Neural cell (in vitro differentiated cells): ENCODE measurements around the gene HSPB1. TPM values are rescaled to one million over a fixed set of nuclear protein-coding genes. Genes with fewer than 3 reads are reported as not detected.

Experiments used
- H2AFZ ChIP-seq: fragments of 200-600, 300-800 bp; sonication (generic), shearing (Covaris generic); 2 replicates; pipeline ENCODE4 v1.6.0; 2014; ENCODE audit warnings: low read depth, mild to moderate bottlenecking, antibody characterized with exemption, low read length, moderate library complexity
- H3F3A ChIP-seq: fragments of 200-600 bp; shearing (Covaris generic); 2 replicates; pipeline ENCODE4 v1.6.1; 2016; ENCODE audit warnings: mild to moderate bottlenecking, moderate library complexity, mixed read lengths, antibody characterized with exemption, low read length; ENCODE audit not compliant: insufficient read depth, poor library complexity, severe bottlenecking
- H3K27ac ChIP-seq: fragments of 200-600, 300-800 bp; sonication (generic), shearing (Covaris generic); 2 replicates; pipeline ENCODE4 v1.5.1; 2014; ENCODE audit warnings: mild to moderate bottlenecking, low read length, moderate library complexity
- H3K27me3 ChIP-seq: fragments of 300-800, 200-600 bp; sonication (generic), shearing (Covaris generic); 2 replicates; pipeline ENCODE4 v1.6.0; 2014; ENCODE audit warnings: mild to moderate bottlenecking, low read depth, low read length, moderate library complexity; ENCODE audit not compliant: insufficient read depth
- H3K36me3 ChIP-seq: fragments of 300-800, 200-600 bp; sonication (generic), shearing (Covaris generic); 2 replicates; pipeline ENCODE4 v1.5.1; 2014; ENCODE audit warnings: mild to moderate bottlenecking, antibody characterized with exemption, low read length, moderate library complexity; ENCODE audit not compliant: insufficient read depth
- H3K4me2 ChIP-seq: fragments of 300-800, 200-600 bp; sonication (generic), shearing (Covaris generic); 2 replicates; pipeline ENCODE4 v1.6.0; 2014; ENCODE audit warnings: mild to moderate bottlenecking, low read length
- H3K4me3 ChIP-seq: fragments of 300-800, 200-600 bp; sonication (generic), shearing (Covaris generic); 2 replicates; pipeline ENCODE4 v1.5.1; 2014; ENCODE audit warnings: mild to moderate bottlenecking, low read length, moderate library complexity
- H3K79me2 ChIP-seq: fragments of 200-600 bp; shearing (Covaris generic); replicated peaks from 2 replicates; pipeline ENCODE4 v1.6.0; 2014; ENCODE audit warnings: mild to moderate bottlenecking, low read length, moderate library complexity; ENCODE audit not compliant: insufficient read depth
- H3K9ac ChIP-seq: fragments of 300-800, 200-600 bp; sonication (generic), shearing (Covaris generic); 2 replicates; pipeline ENCODE4 v1.6.1; 2016; ENCODE audit warnings: mild to moderate bottlenecking, low read length, mixed read lengths
- H3K9me2 ChIP-seq: fragments of 200-600 bp; shearing (Covaris generic); 2 replicates; pipeline ENCODE4 v1.6.1; 2016; ENCODE audit warnings: mild to moderate bottlenecking, low read length, mixed read lengths; ENCODE audit not compliant: insufficient read depth
- H3K9me3 ChIP-seq: fragments of 200-600, 300-800 bp; sonication (generic), shearing (Covaris generic); 2 replicates; pipeline ENCODE4 v1.6.1; 2016; ENCODE audit warnings: mild to moderate bottlenecking, mixed run types, low read length, moderate library complexity, mixed read lengths
- H4K20me1 ChIP-seq: fragments of 200-600 bp; shearing (Covaris generic); 2 replicates; pipeline ENCODE4 v1.6.1; 2016; ENCODE audit warnings: mild to moderate bottlenecking, mixed run types; ENCODE audit not compliant: insufficient read depth
- EP300 ChIP-seq: fragments of 450-650 bp; conservative IDR thresholded peaks from 2 replicates; pipeline ENCODE4 v1.6.1; 2014; ENCODE audit warnings: antibody characterized with exemption, mild to moderate bottlenecking, moderate library complexity; ENCODE audit not compliant: poor library complexity, severe bottlenecking
- EZH2 ChIP-seq: fragments of 200-600, 300-800 bp; shearing (Covaris generic), sonication (generic); IDR thresholded peaks from 2 replicates; pipeline ENCODE4 v1.6.1; 2014; ENCODE audit warnings: antibody characterized with exemption, low read length, borderline replicate concordance, mild to moderate bottlenecking; ENCODE audit not compliant: insufficient read depth, poor library complexity, severe bottlenecking
- MXI1 ChIP-seq: fragments of 450-650 bp; conservative IDR thresholded peaks from 2 replicates; pipeline ENCODE4 v1.6.1; 2014; ENCODE audit warnings: antibody characterized with exemption, mild to moderate bottlenecking; ENCODE audit not compliant: poor library complexity, severe bottlenecking
- POLR2AphosphoS5 ChIP-seq: IDR thresholded peaks from 2 replicates; pipeline ENCODE4 v1.6.1; 2012
- RAD21 ChIP-seq: fragments of 450-650 bp; conservative IDR thresholded peaks from 2 replicates; pipeline ENCODE4 v1.6.1; 2014; ENCODE audit warnings: antibody characterized with exemption, mild to moderate bottlenecking, moderate library complexity
- SMC3 ChIP-seq: fragments of 450-650 bp; conservative IDR thresholded peaks from 2 replicates; pipeline ENCODE4 v1.6.1; 2014; ENCODE audit warnings: antibody characterized with exemption, mild to moderate bottlenecking, moderate library complexity; ENCODE audit not compliant: poor library complexity
- TAF1 ChIP-seq: IDR thresholded peaks from 2 replicates; pipeline ENCODE4 v1.6.1; 2012; ENCODE audit warnings: low read depth
- polyA plus RNA-seq: library from polyadenylated mRNA; depleted of rRNA; stranded (reverse); fragments of >200 nt; gene quantifications from 2 replicates; pipeline ENCODE4 v1.2.3, GENCODE V29; 2014
- TF ChIP-seq, protein P1 (sequence below): IDR thresholded peaks from 2 replicates; pipeline ENCODE4 v1.6.1; 2012; ENCODE audit warnings: borderline replicate concordance
- TF ChIP-seq, protein P2 (sequence below): fragments of 450-650 bp; IDR thresholded peaks from 2 replicates; pipeline ENCODE4 v1.5.1; 2014; ENCODE audit warnings: antibody characterized with exemption, mild to moderate bottlenecking, moderate library complexity; ENCODE audit not compliant: poor library complexity, severe bottlenecking

Gene HSPB1
- polyA plus RNA-seq, 1 donor from 2014 or later, result 1.4 TPM

DNA sequence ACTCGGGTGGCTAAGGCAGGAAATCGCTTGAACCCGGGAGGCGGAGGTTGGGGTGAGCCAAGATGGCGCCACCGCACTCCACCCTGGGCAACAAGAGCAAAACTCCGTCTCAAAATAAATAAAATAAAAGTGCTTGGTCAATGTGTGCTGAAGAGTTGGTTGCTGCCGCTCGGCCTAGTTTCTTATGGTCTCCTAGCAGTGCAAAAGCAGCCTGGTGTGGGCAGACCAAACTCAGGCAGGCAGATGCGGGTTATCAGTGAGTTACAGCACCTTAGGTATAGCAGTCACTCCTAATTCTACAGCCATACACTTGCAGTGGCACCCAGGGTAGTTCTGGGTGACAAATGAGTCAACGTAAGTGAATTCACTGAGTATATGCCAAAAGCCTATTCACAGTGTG, 22.6 kb downstream of the HSPB1 start:
- no peak for TF ChIP-seq POLR2AphosphoS5
- TF ChIP-seq SMC3, result no peak
- no peak for TF ChIP-seq EP300
- TF ChIP-seq EZH2, result no peak
- TF ChIP-seq, protein P1, sequence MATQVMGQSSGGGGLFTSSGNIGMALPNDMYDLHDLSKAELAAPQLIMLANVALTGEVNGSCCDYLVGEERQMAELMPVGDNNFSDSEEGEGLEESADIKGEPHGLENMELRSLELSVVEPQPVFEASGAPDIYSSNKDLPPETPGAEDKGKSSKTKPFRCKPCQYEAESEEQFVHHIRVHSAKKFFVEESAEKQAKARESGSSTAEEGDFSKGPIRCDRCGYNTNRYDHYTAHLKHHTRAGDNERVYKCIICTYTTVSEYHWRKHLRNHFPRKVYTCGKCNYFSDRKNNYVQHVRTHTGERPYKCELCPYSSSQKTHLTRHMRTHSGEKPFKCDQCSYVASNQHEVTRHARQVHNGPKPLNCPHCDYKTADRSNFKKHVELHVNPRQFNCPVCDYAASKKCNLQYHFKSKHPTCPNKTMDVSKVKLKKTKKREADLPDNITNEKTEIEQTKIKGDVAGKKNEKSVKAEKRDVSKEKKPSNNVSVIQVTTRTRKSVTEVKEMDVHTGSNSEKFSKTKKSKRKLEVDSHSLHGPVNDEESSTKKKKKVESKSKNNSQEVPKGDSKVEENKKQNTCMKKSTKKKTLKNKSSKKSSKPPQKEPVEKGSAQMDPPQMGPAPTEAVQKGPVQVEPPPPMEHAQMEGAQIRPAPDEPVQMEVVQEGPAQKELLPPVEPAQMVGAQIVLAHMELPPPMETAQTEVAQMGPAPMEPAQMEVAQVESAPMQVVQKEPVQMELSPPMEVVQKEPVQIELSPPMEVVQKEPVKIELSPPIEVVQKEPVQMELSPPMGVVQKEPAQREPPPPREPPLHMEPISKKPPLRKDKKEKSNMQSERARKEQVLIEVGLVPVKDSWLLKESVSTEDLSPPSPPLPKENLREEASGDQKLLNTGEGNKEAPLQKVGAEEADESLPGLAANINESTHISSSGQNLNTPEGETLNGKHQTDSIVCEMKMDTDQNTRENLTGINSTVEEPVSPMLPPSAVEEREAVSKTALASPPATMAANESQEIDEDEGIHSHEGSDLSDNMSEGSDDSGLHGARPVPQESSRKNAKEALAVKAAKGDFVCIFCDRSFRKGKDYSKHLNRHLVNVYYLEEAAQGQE, result no peak
- no peak for TF ChIP-seq MXI1
- no peak for TF ChIP-seq RAD21
- TF ChIP-seq, protein P2, sequence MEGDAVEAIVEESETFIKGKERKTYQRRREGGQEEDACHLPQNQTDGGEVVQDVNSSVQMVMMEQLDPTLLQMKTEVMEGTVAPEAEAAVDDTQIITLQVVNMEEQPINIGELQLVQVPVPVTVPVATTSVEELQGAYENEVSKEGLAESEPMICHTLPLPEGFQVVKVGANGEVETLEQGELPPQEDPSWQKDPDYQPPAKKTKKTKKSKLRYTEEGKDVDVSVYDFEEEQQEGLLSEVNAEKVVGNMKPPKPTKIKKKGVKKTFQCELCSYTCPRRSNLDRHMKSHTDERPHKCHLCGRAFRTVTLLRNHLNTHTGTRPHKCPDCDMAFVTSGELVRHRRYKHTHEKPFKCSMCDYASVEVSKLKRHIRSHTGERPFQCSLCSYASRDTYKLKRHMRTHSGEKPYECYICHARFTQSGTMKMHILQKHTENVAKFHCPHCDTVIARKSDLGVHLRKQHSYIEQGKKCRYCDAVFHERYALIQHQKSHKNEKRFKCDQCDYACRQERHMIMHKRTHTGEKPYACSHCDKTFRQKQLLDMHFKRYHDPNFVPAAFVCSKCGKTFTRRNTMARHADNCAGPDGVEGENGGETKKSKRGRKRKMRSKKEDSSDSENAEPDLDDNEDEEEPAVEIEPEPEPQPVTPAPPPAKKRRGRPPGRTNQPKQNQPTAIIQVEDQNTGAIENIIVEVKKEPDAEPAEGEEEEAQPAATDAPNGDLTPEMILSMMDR, result no peak
- TF ChIP-seq TAF1, result no peak
- Histone ChIP-seq H3K4me2 (no peak overlapping the region), H3K36me3 (peaks cover 8% of the 10 kb centered on the region), H3K27ac (no peak overlapping the region), H3K9me2 (no peaks in the 10 kb centered on the region), H4K20me1 (peaks cover 34% of the 10 kb centered on the region), H2AFZ (no peak overlapping the region), H3F3A (no peaks in the 10 kb centered on the region), H3K79me2 (peaks cover 46% of the 10 kb centered on the region), H3K9ac (no peak overlapping the region), H3K27me3 (no peaks in the 10 kb centered on the region), H3K9me3 (no peaks in the 10 kb centered on the region), H3K4me3 (no peak overlapping the region)

DNA sequence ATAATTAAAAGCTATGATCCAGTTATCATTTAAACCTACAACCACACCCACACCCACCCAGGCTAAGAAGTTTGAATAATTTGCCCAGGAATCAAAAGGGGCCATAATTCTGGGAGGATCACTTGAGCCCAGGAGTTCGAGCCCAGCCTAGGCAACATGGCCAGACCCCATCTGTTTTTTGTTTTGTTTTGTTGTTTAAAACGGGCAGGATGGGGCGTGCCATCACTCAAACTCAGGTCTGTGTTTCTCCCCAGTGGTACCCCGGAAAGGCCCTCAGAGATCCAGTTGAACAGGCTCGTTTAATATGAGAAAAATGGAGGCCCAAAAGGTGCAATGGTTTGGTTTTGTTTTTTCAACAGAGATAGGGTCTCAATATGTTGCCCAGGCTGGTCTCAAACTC, 23.3 kb downstream of the HSPB1 start:
- Histone ChIP-seq H3K4me2 (no peak overlapping the region), H2AFZ (no peak overlapping the region), H3K4me3 (no peak overlapping the region), H3K36me3 (peaks cover 8% of the 10 kb centered on the region), H3K9me3 (no peaks in the 10 kb centered on the region), H3F3A (no peaks in the 10 kb centered on the region), H3K9ac (no peak overlapping the region), H3K27ac (no peak overlapping the region), H4K20me1 (peaks cover 41% of the 10 kb centered on the region), H3K9me2 (no peaks in the 10 kb centered on the region), H3K79me2 (peaks cover 53% of the 10 kb centered on the region), H3K27me3 (no peaks in the 10 kb centered on the region)
- TF ChIP-seq, protein P2, result no peak
- no peak for TF ChIP-seq RAD21
- no peak for TF ChIP-seq SMC3
- TF ChIP-seq, protein P1, result no peak
- no peak for TF ChIP-seq EP300
- TF ChIP-seq EZH2, result no peak
- no peak for TF ChIP-seq MXI1
- TF ChIP-seq POLR2AphosphoS5, result no peak
- TF ChIP-seq TAF1, result no peak
